Endothelial cell of umbilical vein (primary cell): Measurements from ENCODE around the gene TMEM135. TPM values are rescaled to one million over a fixed set of nuclear protein-coding genes. Genes with fewer than 3 reads are reported as not detected.

ENCODE experiments used
- BruUV-seq: library from RNA; stranded (reverse); fragments of 400-500 nt; replicated peaks from 2 replicates; lab custom pipeline; 2021; lab: Mats Ljungman, UMichigan
- CTCF ChIA-PET: fragments of 300-600, 350-600 bp; sonication (Branson Sonifier 250); formaldehyde crosslinking; loops from one replicate; lab custom pipeline; 2021; ENCODE audit warnings: antibody characterized with exemption, inconsistent platforms; lab: Charles Lee
- POLR2A ChIA-PET: fragments of 300-600, 350-600 bp; sonication (Branson Sonifier 250); formaldehyde crosslinking; loops from one replicate; lab custom pipeline; 2021; ENCODE audit warnings: antibody characterized with exemption, inconsistent platforms; lab: Charles Lee
- DNase-seq: peaks from one replicate; pipeline ENCODE4 v3.0.0-alpha.2; 2011; ENCODE audit warnings: low read depth, low spot score
- FAIRE-seq: peaks from 2 replicates; lab custom pipeline; 2011; peaks lifted over from hg19 to GRCh38; lab: Jason Lieb, UNC
- H2AFZ ChIP-seq: 2 replicates; pipeline ENCODE4 v1.6.0; 2012; ENCODE audit warnings: low read depth, low read length, control low read depth, inconsistent platforms
- H3K27ac ChIP-seq: 2 replicates; pipeline ENCODE4 v1.5.1; 2011; ENCODE audit warnings: low read depth, mild to moderate bottlenecking, control low read depth, low read length, moderate library complexity; ENCODE audit not compliant: insufficient read depth
- H3K27me3 ChIP-seq, 2 experiments: 2 replicates each; pipeline versions ENCODE4 v1.6.0 to v1.6.1; 2011; ENCODE audit warnings: low read length in 2 of 2, mixed read lengths in 1 of 2; ENCODE audit not compliant: control insufficient read depth in 2 of 2, insufficient read depth in 2 of 2
- H3K36me3 ChIP-seq, 2 experiments: 2 replicates in 1 of 2; 3 replicates in 1 of 2; pipeline ENCODE4 v1.5.1; 2011; ENCODE audit warnings: low read length in 2 of 2, mild to moderate bottlenecking in 1 of 2, moderate library complexity in 1 of 2; ENCODE audit not compliant: control insufficient read depth in 2 of 2, insufficient read depth in 2 of 2; ENCODE audit errors: extremely low read depth in 1 of 2
- H3K4me1 ChIP-seq: 3 replicates; pipeline ENCODE4 v1.5.1; 2011; ENCODE audit warnings: mild to moderate bottlenecking, low read length; ENCODE audit not compliant: control insufficient read depth, insufficient read depth; ENCODE audit errors: extremely low read depth
- H3K4me2 ChIP-seq: 2 replicates; pipeline ENCODE4 v1.6.1; 2011; ENCODE audit warnings: low read length, control low read depth, mixed read lengths; ENCODE audit not compliant: insufficient read depth
- H3K4me3 ChIP-seq, 3 experiments: fragments of 200-600 bp in 1 of 3; sonication (generic), shearing (Covaris generic) in 1 of 3; replicated peaks in 1 of 3; 2 replicates each; pipeline ENCODE4 v1.5.1; 2011 to 2016; ENCODE audit warnings: control low read depth in 3 of 3, low read length in 3 of 3, mild to moderate bottlenecking in 2 of 3, inconsistent platforms in 1 of 3, low read depth in 1 of 3, moderate library complexity in 1 of 3; ENCODE audit not compliant: insufficient read depth in 1 of 3
- H3K79me2 ChIP-seq: 2 replicates; pipeline ENCODE4 v1.6.0; 2012; ENCODE audit warnings: low read length, inconsistent platforms; ENCODE audit not compliant: control insufficient read depth, insufficient read depth
- H3K9ac ChIP-seq: replicated peaks from 2 replicates; pipeline ENCODE3; 2011; ENCODE audit warnings: low read length, control low read depth; ENCODE audit not compliant: insufficient read depth; ENCODE audit errors: extremely low read depth
- H3K9me1 ChIP-seq: replicated peaks from 3 replicates; pipeline ENCODE4 v1.6.0; 2011; ENCODE audit warnings: mild to moderate bottlenecking, low read length; ENCODE audit not compliant: control insufficient read depth, insufficient read depth; ENCODE audit errors: extremely low read depth
- H3K9me3 ChIP-seq: replicated peaks from 2 replicates; pipeline ENCODE4 v1.5.1; 2012; ENCODE audit warnings: low read length, inconsistent platforms; ENCODE audit not compliant: control insufficient read depth, insufficient read depth
- H4K20me1 ChIP-seq: replicated peaks from 2 replicates; pipeline ENCODE3; 2011; ENCODE audit warnings: mild to moderate bottlenecking, low read length; ENCODE audit not compliant: control insufficient read depth, insufficient read depth; ENCODE audit errors: extremely low read depth
- CTCF ChIP-seq, 2 donors: IDR thresholded peaks; 1 replicate in 1 of 2; 2 replicates in 1 of 2; pipeline ENCODE4 v1.5.1; 2011; ENCODE audit warnings: low read length in 2 of 2, mild to moderate bottlenecking in 2 of 2, moderate library complexity in 2 of 2, control low read depth in 1 of 2, inconsistent platforms in 1 of 2, low read depth in 1 of 2; ENCODE audit not compliant: insufficient read depth in 1 of 2; ENCODE audit errors: extremely low read depth in 1 of 2
- GATA2 ChIP-seq: IDR thresholded peaks from 2 replicates; pipeline ENCODE4 v1.7.0; 2011; ENCODE audit warnings: low read depth, mild to moderate bottlenecking, moderate library complexity, mixed read lengths, low read length; ENCODE audit not compliant: insufficient read length, insufficient read depth
- MAX ChIP-seq: IDR thresholded peaks from 2 replicates; pipeline ENCODE4 v1.6.1; 2011; ENCODE audit not compliant: insufficient read depth, insufficient read length
- dilution Hi-C: fragments of 300-500 bp; cut with MboI; formaldehyde crosslinking; loops from one replicate; pipeline ENCODE4 v1.15.0; 2019; ENCODE audit warnings: low sequenced_read_pairs; ENCODE audit not compliant: extremely low pct_ligation_motif_present
- intact Hi-C: fragments of 100-400 bp; cut with micrococcal nuclease; formaldehyde crosslinking; loops from one replicate; pipeline ENCODE4 v1.10.0; 2022
- polyA plus RNA-seq, 4 experiments: library from polyadenylated mRNA; depleted of rRNA in 3 of 4; stranded (reverse) in 3 of 4; unstranded in 1 of 4; fragments of >200 nt; gene quantifications; 2 replicates each; pipeline versions ENCODE4 v1.2.1 to v1.2.3, GENCODE V29; 2011 to 2012; ENCODE audit warnings: missing spikeins in 1 of 4
- total RNA-seq: library from RNA; stranded (reverse); gene quantifications from 2 replicates; pipeline ENCODE4 v1.2.3, GENCODE V29; 2021

The TMEM135 gene
- total and polyA plus RNA-seq, 2 donors (not counting 3 experiments of a cell fraction or from before 2014, with no cell fraction given) = 12.3 to 33.2 TPM

- Histone ChIP-seq H4K20me1 (no peaks in the 10 kb centered on the region), H3K9me1 (no peaks in the 10 kb centered on the region), H2AFZ (peak overlapping the region; percentile 49), H3K9ac (no peak overlapping the region), H3K79me2 (no peaks in the 10 kb centered on the region), H3K4me1 (peaks cover 47% of the 10 kb centered on the region), H3K4me3 (no peak overlapping the region), H3K9me3 (no peaks in the 10 kb centered on the region), H3K27ac (peak overlapping the region; percentile 49), H3K27me3 (no peaks in the 10 kb centered on the region), H3K4me2 (peak overlapping the region; percentile 46), H3K36me3 (no peaks in the 10 kb centered on the region)
- ChIA-PET POLR2A (no interaction called here), CTCF (interaction anchor here (3.0 to 6.2 kb wide), 3 partner anchors 10 to 55 kb away, joined by 10 to 104 read pairs (median 53); no protein-coding TSS in a partner anchor)
- DNase-seq = peak; percentile 18
- dilution Hi-C loops = no loop called here
- TF ChIP-seq CTCF (IDR thresholded peaks at IDR 0.05; ENCODE audit: extremely low read depth in 1 of 2, insufficient read depth in 1 of 2, low read depth in 1 of 2, low read length in 2 of 2) (no peak), GATA2 (peak; percentile 57), MAX (no peak)
- no peak for FAIRE-seq
- intact Hi-C loops = loop anchor here (5.0 kb wide), 1 partner anchor 430 kb away; no protein-coding TSS in a partner anchor
- BruUV-seq = TSS peak; percentile 10
Measured at GRCh38 chr11:87366763-87367405, 329.1 kb downstream of the TMEM135 start.
